ENCODE measurements around the gene IRF2BP2.

Gene IRF2BP2

DNA sequence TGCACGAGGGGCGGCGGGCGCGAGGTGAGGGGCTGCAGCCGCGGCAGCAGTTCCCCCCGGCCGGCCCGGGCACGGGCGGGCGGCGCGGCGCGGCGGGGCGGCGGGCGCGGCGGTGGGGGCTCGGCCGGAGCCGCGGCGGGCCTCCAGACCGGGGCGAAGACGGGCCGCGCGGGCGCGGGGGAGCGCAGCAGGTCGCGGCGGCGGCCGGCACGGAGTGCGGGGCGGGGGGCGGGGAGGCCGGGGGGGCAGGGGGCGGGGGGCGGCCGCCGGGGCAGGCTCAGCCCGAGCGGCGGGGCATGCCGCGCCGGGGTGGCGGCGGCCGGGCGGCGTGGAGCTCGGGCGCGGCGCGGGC, 311 bp downstream of the IRF2BP2 start:
- Histone ChIP-seq H3K79me2 (ENCODE audit: insufficient read depth, low read length) (peaks cover 37% of the 10 kb centered on the region), H3K4me2 (ENCODE audit: low read depth, low read length, poor library complexity, severe bottlenecking) (no peak overlapping the region), H3K9ac (ENCODE audit: low read length) (no peak overlapping the region), H3K9me3 (ENCODE audit: insufficient read depth, low read length) (no peaks in the 10 kb centered on the region), H3K27me3 (ENCODE audit: low read length) (no peaks in the 10 kb centered on the region), H2AFZ (ENCODE audit: low read depth, low read length, severe bottlenecking) (no peak overlapping the region), H3K36me3 (ENCODE audit: low read length) (peaks cover 10% of the 10 kb centered on the region; the same call in 1 of the 2 replicates), H3K4me3 (ENCODE audit: insufficient read depth, low read length, poor library complexity, severe bottlenecking) (no peak overlapping the region), H4K20me1 (ENCODE audit: low read depth, low read length) (peaks cover 6% of the 10 kb centered on the region; the same call in 1 of the 2 replicates), H3K9me2 (replicated peaks; ENCODE audit: insufficient read depth, low read length) (no peaks in the 10 kb centered on the region), H3K27ac (ENCODE audit: low read depth, low read length) (peak overlapping the region; percentile 85; the same call in 1 of the 2 replicates), H3F3A (ENCODE audit: insufficient read depth) (peaks cover 46% of the 10 kb centered on the region)
- TF ChIP-seq EZH2phosphoT487 (conservative IDR thresholded peaks at IDR 0.05; ENCODE audit: low read length) = no peak
- TF ChIP-seq, protein P1, sequence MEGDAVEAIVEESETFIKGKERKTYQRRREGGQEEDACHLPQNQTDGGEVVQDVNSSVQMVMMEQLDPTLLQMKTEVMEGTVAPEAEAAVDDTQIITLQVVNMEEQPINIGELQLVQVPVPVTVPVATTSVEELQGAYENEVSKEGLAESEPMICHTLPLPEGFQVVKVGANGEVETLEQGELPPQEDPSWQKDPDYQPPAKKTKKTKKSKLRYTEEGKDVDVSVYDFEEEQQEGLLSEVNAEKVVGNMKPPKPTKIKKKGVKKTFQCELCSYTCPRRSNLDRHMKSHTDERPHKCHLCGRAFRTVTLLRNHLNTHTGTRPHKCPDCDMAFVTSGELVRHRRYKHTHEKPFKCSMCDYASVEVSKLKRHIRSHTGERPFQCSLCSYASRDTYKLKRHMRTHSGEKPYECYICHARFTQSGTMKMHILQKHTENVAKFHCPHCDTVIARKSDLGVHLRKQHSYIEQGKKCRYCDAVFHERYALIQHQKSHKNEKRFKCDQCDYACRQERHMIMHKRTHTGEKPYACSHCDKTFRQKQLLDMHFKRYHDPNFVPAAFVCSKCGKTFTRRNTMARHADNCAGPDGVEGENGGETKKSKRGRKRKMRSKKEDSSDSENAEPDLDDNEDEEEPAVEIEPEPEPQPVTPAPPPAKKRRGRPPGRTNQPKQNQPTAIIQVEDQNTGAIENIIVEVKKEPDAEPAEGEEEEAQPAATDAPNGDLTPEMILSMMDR (IDR thresholded peaks at IDR 0.05; ENCODE audit: insufficient read depth, low read length, poor library complexity, severe bottlenecking) = no peak

- peak overlapping the region; percentile 73 for H3K9ac ChIP-seq (ENCODE audit: low read length)
- no peaks in the 10 kb centered on the region for H3K27me3 ChIP-seq (ENCODE audit: low read length)
- H4K20me1 ChIP-seq (ENCODE audit: low read depth, low read length) = peaks cover 6% of the 10 kb centered on the region; the same call in 1 of the 2 replicates
- H3K4me3 ChIP-seq (ENCODE audit: insufficient read depth, low read length, poor library complexity, severe bottlenecking) = peak overlapping the region; percentile 48
- peaks cover 51% of the 10 kb centered on the region for H3F3A ChIP-seq (ENCODE audit: insufficient read depth)
- H3K27ac ChIP-seq (ENCODE audit: low read depth, low read length) = peak overlapping the region; percentile 85
- TF ChIP-seq, protein P1 (IDR thresholded peaks at IDR 0.05; ENCODE audit: insufficient read depth, low read length, poor library complexity, severe bottlenecking) = no peak
- TF ChIP-seq EZH2phosphoT487 (conservative IDR thresholded peaks at IDR 0.05; ENCODE audit: low read length) = no peak
- H2AFZ ChIP-seq (ENCODE audit: low read depth, low read length, severe bottlenecking) = no peak overlapping the region
- peaks cover 43% of the 10 kb centered on the region for H3K79me2 ChIP-seq (ENCODE audit: insufficient read depth, low read length)
- no peaks in the 10 kb centered on the region for H3K9me2 ChIP-seq (replicated peaks; ENCODE audit: insufficient read depth, low read length)
- no peaks in the 10 kb centered on the region for H3K9me3 ChIP-seq (ENCODE audit: insufficient read depth, low read length)
- H3K4me2 ChIP-seq (ENCODE audit: low read depth, low read length, poor library complexity, severe bottlenecking) = peak overlapping the region; percentile 100
- peaks cover 10% of the 10 kb centered on the region; the same call in 1 of the 2 replicates for H3K36me3 ChIP-seq (ENCODE audit: low read length)
Measured at GRCh38 chr1:234608911-234609690, 877 bp downstream of the IRF2BP2 start.

DNA sequence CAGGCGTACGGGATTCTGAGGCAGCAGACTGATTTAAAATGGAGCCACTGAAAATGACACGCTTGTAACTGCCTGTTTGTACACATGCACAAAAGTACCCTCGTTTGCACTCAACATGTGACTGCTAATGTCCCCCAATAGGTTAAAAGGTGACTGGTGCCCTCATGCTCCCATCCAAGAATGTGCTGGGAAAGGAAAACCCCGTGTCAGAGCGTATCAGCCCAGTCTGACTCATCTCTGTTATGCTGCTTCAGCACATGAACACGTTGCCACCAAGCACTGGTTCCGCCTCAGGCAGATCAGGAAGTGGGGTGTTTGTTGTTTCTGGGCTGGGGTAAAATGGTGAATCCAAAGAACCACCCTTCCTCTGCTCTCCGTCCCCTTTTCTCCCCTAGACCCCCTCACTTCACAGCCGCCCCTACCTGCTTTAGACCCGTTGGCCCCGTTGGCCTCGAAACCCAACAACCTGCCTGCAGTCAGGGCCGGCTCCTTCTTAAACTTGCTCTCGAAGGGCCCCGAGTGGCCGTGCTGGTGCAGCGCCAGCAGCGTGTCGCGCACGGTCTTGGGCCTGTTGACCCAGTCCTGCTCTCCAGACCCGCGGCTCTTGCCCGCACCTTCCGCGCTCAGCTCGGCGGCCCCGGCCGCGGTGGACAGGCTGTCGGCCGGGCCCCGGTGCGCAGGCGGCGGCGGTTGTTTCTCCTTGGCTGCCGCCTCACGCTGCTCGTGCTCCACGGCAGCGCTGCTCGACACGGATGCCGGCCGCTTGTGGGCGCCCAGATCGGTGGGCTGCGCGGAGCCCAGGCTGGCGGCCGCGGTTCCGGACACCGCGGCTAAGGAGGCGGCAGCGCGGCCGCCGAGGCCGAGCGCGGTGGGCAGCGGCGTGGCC, 1.7 kb downstream of the IRF2BP2 start:
- H3F3A ChIP-seq (ENCODE audit: insufficient read depth) = peaks cover 57% of the 10 kb centered on the region
- H3K9me2 ChIP-seq (replicated peaks; ENCODE audit: insufficient read depth, low read length) = no peaks in the 10 kb centered on the region
- no peak for TF ChIP-seq EZH2phosphoT487 (conservative IDR thresholded peaks at IDR 0.05; ENCODE audit: low read length)
- TF ChIP-seq, protein P1 (IDR thresholded peaks at IDR 0.05; ENCODE audit: insufficient read depth, low read length, poor library complexity, severe bottlenecking) = no peak
- no peaks in the 10 kb centered on the region for H3K27me3 ChIP-seq (ENCODE audit: low read length)
- H2AFZ ChIP-seq (ENCODE audit: low read depth, low read length, severe bottlenecking) = no peak overlapping the region
- H3K4me2 ChIP-seq (ENCODE audit: low read depth, low read length, poor library complexity, severe bottlenecking) = peak overlapping the region; percentile 100
- H3K4me3 ChIP-seq (ENCODE audit: insufficient read depth, low read length, poor library complexity, severe bottlenecking) = peak overlapping the region; percentile 48
- peaks cover 6% of the 10 kb centered on the region; the same call in 1 of the 2 replicates for H4K20me1 ChIP-seq (ENCODE audit: low read depth, low read length)
- peak overlapping the region; percentile 73 for H3K9ac ChIP-seq (ENCODE audit: low read length)
- H3K9me3 ChIP-seq (ENCODE audit: insufficient read depth, low read length) = no peaks in the 10 kb centered on the region
- peaks cover 10% of the 10 kb centered on the region; the same call in 1 of the 2 replicates for H3K36me3 ChIP-seq (ENCODE audit: low read length)
- peaks cover 51% of the 10 kb centered on the region for H3K79me2 ChIP-seq (ENCODE audit: insufficient read depth, low read length)
- H3K27ac ChIP-seq (ENCODE audit: low read depth, low read length) = peak overlapping the region; percentile 85
